ENCODE data around the gene NRIP1. TPM values are rescaled to one million over a fixed set of nuclear protein-coding genes. Genes with fewer than 3 reads are reported as not detected.

NRIP1 gene
- total RNA-seq, 6 donors from 2014 or later = 10.5 to 47.2 (median 34.8) TPM

- Histone ChIP-seq H3K9me3 (no peaks in the 10 kb centered on the region), H3K4me1 (no peaks in the 10 kb centered on the region), H3K27ac (no peak overlapping the region), H3K36me3 (no peaks in the 10 kb centered on the region), H3K4me3 (no peak overlapping the region), H3K27me3 (no peaks in the 10 kb centered on the region)
- TF ChIP-seq CTCF (IDR thresholded peaks at IDR 0.05) (no peak), EP300 (IDR thresholded peaks at IDR 0.05) (no peak), POLR2AphosphoS5 (IDR thresholded peaks at IDR 0.05) (no peak), POLR2A (IDR thresholded peaks at IDR 0.05) (no peak)
- ATAC-seq (ENCODE audit: low FRiP score in 2 of 2) (no peak), DNase-seq (no peak)
- WGBS, 2 donors = 59 to 72% methylated on average over 3 of the region's 3 CpGs
Measured at GRCh38 chr21:14916676-14917141, 148.1 kb downstream of the NRIP1 start.

GRCh38 chr21:14913638-14914037 lies 151.2 kb downstream of the NRIP1 start:
- DNase-seq = no peak
- Histone ChIP-seq H3K9me3 (no peaks in the 10 kb centered on the region), H3K4me1 (no peaks in the 10 kb centered on the region), H3K36me3 (no peaks in the 10 kb centered on the region), H3K4me3 (no peak overlapping the region), H3K27ac (no peak overlapping the region), H3K27me3 (no peaks in the 10 kb centered on the region)
- TF ChIP-seq EP300 (IDR thresholded peaks at IDR 0.05) (no peak), POLR2AphosphoS5 (IDR thresholded peaks at IDR 0.05) (no peak), POLR2A (IDR thresholded peaks at IDR 0.05) (no peak), CTCF (IDR thresholded peaks at IDR 0.05) (no peak)
- no peak for ATAC-seq (ENCODE audit: low FRiP score in 2 of 2)
- 50 to 70% methylated on average over 2 of the region's 2 CpGs for WGBS, 2 donors

GRCh38 chr21:14911351-14911750 lies 153.4 kb downstream of the NRIP1 start:
- TF ChIP-seq POLR2A (IDR thresholded peaks at IDR 0.05) (no peak), CTCF (IDR thresholded peaks at IDR 0.05) (no peak), POLR2AphosphoS5 (IDR thresholded peaks at IDR 0.05) (no peak), EP300 (IDR thresholded peaks at IDR 0.05) (no peak)
- no peaks in the 10 kb centered on the region for H3K9me3 ChIP-seq

More at GRCh38 chr21:14911351-14911750, 153.4 kb downstream of the NRIP1 start:
- ATAC-seq (ENCODE audit: low FRiP score in 2 of 2) (peak in 1 of 2 donors; percentile 22), DNase-seq (no peak)
- H3K36me3 ChIP-seq = no peaks in the 10 kb centered on the region
- H3K27me3 ChIP-seq = no peaks in the 10 kb centered on the region
- H3K4me1 ChIP-seq = no peaks in the 10 kb centered on the region
- no peak overlapping the region for H3K27ac ChIP-seq
- H3K4me3 ChIP-seq = no peak overlapping the region

Measured in upper lobe of left lung (tissue), 6 donors.